Activated CD4-positive, CD25-positive, alpha-beta regulatory T cell treated with anti-CD3 and anti-CD28 coated beads, Interleukin-2, amount 50 U/mL, for 16 hours (primary cell): ENCODE results near the gene EXOSC7.
"Not testable (repeated sequence)": the region's sequence is repeated elsewhere in the genome, so short reads cannot be mapped to it uniquely, and the experiment has no call there.

Experiments
- DNase-seq: peaks from one replicate; pipeline ENCODE4 v3.0.0-alpha.2; 2020; ENCODE audit warnings: low read depth, low spot score

The EXOSC7 gene

GRCh38 chr3:44962621-44963393 lies 13.2 kb upstream of the EXOSC7 start:
- DNase-seq = no peak

DNA sequence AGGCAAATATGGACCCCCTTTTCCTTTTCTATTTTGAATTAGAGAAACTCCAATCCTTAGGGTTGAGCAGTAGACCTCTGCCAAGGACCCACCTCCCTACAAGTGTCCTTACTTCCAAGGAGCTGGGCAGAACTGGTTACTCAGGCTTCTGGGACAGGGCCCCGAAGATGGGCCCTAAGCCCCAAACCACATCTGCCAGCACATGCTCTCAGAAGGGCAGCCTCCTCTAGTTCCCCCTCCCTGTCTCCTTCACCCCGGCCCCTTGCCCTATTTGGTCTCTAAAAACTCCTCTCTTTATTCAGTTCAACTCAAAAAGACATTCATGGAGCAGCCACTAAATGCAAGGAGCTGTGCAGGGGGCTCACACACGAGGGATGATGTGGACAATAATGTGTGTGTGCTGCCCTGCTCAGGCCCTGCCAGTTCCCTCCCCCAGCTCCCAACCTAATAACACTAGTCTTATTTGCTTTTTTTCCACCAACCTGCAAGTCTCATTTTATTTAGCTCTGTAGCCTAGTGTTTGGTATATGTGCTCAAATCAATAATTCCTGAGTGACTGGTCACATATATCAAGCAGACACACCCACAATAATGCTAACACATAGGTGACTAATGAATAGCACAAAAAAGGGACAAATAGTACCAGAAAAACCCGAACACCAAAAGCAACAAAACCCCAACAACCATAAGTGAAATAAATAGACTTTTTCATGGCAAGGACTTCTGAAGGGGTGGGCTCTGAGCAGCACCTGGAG lies 12.3 kb upstream of the EXOSC7 start:
- DNase-seq = no peak

DNA sequence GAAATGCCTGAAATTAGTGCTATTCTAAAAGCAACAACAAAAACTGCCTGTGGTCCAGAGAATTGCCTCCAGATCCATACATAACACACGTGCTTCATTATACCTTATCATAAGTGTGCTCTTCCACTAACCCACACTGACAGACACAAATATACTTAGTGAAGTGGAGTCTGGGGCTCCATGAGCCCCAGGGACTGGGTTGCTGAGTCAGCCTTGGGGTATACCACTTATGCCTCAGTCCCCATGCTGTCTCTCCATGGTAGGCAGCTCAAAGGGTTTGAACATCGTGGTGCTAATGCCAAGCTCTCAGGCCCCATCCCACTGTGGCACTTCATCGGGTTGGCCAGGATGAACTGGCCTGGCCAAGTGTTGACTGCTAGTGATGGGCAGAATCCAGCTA lies 10.9 kb upstream of the EXOSC7 start:
- DNase-seq = no peak

DNA sequence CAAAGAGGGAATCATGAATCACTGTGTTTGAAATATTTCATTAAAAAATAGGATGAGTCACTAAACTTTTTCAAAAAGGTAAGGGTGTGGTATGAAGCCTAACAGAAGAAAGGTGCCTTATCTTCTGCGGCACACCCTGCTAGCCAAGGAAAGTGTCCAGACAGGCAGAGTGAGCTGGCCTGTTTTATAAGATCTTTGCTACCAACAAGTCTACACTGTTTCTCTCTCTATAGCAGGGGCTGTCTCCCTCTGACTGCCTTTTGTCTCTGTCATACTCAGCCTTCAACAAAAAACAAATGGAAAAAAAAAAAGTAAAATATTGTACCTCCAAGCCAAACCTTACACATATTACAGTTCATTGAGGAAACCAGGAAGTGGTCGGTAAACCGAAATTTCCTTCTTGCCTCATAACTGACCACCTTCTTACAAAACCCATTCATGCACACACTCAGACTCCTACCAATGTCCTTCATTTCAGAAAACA lies 9.2 kb upstream of the EXOSC7 start:
- no peak for DNase-seq

DNA sequence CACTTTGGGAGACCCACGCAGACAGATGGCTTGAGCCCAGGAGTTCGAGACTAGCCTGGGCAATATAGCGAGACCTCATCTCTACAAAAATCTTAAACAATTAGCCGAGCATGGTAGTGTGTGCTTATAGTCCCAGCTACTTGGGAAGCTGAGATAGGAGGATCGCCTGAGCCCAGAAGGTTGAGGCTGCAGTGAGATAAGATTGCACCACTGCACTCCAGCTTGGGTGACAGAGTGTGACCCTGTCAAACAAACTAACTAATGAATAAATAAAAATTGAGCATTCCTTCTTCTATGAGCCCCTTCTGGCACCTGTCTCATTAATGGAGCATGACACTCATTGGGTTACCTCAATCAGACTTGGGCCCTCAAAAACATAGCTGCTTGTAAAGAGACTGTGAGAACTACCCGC lies 7.6 kb upstream of the EXOSC7 start:
- no peak for DNase-seq

DNA sequence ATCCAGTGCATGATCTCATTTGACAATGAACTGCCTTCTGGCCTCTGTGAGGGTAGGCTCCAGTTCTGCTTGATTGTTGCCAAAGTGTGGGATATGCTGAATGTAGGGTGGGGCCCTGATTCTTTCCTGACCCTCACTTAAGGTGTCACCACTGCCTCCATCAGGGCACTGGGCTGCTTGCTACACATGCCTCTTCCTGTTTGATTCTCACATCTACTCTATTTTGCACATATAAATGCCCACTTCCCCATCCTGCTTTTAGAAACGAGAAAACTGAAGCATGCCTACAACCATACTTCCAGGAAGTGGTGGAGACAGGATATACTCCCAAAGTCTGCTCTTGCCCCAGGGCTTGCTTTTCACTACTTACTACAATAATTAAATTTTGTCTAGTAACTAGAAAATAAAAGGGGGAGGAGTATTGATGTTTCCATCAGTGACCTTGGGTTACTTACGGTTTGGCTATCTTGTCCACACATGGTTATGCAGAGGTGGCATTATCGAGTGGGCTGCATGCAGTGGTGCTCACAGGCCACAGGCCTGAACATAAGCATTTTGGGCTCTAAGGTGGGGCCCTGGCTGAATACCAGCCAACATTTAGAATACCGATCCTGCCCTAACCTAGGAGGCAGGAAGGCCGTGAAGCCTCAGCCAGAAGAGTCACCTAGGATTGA lies 6.8 kb upstream of the EXOSC7 start:
- DNase-seq = no peak

DNA sequence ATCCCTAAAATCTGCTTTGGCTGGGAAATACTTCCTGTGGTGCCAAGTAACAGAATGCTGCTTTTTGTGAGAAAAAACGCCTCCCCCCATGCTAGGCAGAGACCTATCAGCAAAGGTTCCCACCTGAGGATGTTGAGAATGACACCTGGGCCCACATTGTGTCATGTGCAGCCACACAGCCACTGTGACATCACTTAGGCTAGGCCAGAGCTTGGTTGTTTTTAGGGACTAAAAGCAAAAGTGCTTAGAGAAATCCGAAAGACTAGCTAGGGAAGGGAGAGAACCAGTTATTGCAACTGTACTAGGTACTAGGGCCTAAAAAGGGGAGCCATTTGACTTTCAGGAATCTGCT lies 6.2 kb upstream of the EXOSC7 start:
- DNase-seq = no peak

- no peak for DNase-seq
Observed at GRCh38 chr3:44970926-44971490, 5.0 kb upstream of the EXOSC7 start.

DNA sequence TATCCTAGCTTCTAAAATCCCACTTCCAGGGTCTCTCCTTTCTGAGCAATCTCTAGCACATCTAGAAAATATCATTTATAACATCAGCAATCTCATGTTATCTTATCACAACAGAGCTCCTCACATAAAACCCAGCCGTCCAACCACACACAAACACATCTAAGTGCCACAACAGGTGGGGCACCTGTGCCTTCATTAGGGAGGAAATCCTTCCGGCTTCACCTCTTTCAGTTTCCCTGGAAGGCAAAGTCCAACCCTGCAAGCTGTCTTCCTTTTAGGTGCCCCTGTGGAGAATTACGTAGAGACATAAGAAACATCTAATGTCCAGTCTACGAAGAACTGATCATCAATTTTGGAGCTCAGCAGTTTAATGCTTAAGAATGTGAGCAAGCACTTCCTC lies 1.6 kb upstream of the EXOSC7 start:
- DNase-seq = no peak

- DNase-seq = no peak
Observed at GRCh38 chr3:44981220-44981619, 5.2 kb downstream of the EXOSC7 start.

- DNase-seq = no peak
Observed at GRCh38 chr3:44981751-44982150, 5.7 kb downstream of the EXOSC7 start.

GRCh38 chr3:44982817-44983216 lies 6.8 kb downstream of the EXOSC7 start:
- no peak for DNase-seq

DNA sequence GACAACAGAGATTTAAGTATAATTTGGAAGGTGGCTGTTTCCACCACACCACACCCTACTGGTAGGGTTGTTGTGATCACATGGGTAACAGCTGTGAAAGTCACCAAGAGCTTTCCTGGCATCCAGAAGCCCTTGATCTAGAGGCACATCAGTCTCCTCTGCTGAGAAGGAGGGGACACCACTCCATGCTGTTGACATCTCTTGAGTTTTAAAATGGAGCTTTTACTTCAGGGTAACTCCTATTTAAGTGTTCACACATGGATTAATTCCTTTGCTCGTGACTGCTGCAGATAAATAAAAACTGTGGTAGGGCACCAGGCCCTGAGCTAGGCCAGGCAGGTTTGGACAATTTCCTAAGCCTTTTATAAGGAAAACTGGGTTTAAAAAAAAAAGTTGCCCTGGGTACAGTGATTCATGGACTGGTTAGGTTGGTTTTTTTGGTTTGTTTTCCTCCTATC lies 7.5 kb downstream of the EXOSC7 start:
- DNase-seq = no peak

DNA sequence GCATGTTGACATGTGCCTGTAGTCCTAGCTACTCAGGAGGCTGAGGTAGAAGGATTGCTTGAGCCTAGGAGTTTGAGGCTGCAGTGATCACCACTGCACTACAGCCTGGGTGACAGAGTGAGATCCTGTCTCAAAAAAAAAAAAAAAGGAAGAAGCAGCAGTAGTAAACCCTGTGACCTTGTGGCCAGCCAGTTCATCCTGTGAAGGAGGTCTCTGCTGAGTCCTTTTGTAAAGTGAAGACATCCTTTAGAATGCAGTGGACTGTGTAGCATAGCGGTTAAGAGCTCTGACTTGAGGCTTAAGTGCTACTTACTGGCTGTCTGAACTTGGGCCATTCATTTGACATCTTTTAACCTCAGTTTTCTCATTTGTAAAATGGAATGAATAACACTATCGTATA lies 8.3 kb downstream of the EXOSC7 start:
- DNase-seq = no peak

- DNase-seq = not testable (repeated sequence)
Observed at GRCh38 chr3:44986330-44986729, 10.3 kb downstream of the EXOSC7 start.

DNA sequence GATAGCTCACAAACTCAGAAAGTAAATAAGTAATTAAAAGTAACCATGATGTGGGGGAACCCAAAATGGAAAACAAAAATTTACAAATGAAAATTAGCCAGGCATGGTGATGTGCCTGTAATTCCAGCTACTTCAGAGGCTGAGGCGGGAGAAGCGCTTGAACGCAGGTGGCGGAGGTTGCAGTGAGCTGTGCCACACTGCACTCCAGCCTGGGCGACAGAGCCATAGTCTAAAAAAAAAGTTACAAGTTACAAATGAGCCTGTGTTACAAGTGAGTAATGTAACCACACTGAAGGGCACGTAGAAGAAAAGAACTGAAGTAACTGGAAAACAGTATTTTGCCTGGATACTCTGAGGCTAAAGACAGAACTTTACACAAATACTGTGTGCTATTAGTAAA lies 11.3 kb downstream of the EXOSC7 start:
- no peak for DNase-seq

DNA sequence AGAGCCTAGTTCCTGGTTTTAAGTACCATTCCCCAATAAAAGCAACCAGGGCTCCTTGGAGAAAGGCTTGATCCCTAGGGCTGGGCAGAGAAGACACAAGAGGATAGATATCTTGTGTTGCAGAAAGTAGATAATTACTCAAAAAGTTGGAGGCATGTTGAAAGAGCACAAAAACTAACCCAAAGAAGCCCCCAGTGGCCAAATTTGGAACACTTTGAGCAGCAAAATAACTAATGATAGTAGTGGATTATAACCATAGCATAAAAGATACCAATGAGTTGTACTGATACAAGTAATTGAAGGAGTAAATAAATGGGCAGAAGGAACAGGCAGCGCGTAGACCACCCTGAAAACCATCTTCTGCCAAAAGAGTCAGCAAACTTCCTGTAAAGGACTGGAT lies 12.0 kb downstream of the EXOSC7 start:
- DNase-seq = no peak

- no peak for DNase-seq
Observed at GRCh38 chr3:44989141-44989540, 13.1 kb downstream of the EXOSC7 start.

DNA sequence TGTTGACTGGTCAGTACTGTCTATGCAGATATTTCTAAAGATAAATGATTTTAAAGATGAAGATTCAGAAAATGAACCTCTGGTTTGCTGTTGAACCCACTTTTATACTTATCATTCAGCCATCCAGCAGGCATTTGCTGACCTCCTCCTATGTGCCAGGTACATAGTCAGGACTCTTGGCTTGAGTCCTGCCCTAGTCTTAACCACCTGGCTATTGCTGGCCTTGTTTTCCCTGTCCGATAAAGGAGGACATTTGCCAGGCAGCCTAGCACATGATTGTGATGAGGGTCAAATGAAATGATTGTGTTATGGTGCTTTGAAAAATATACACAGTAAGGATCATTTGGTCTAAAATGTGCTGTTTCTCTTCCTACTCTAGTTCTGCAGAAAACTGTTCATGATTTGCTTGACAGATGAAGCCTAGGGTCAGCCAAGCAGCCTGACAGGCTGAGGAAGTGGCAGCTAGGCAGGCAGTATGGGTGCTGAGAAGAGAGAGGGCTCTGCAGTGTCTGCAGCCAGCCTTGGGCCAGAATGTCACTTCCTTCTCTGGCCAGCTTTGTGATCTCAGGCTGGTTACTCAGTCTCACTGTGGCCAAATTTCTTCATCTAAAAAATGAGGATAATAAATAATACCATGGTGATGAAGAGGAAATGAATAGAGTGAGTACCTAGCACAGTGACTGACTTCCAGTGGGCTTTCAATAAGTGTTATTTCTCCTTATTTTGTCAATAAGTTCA lies 13.8 kb downstream of the EXOSC7 start:
- DNase-seq = no peak

GRCh38 chr3:44991326-44991725 lies 15.3 kb downstream of the EXOSC7 start:
- DNase-seq = no peak
